ENCODE data around the gene SPTB.

SPTB gene

GRCh38 chr14:64844969-64845536 lies 34.7 kb downstream of the SPTB start:
- no peak overlapping the region for H3K4me3 ChIP-seq (ENCODE audit: low read depth, low read length)
- no peak for TF ChIP-seq CTCF (IDR thresholded peaks at IDR 0.05; ENCODE audit: insufficient read depth, low read depth, low read length, missing control alignments)
- no peak for DNase-seq (ENCODE audit: low read depth)

- DNase-seq (ENCODE audit: low read depth), result peak; percentile 44
- TF ChIP-seq CTCF (IDR thresholded peaks at IDR 0.05; ENCODE audit: insufficient read depth, low read depth, low read length, missing control alignments), result no peak
- H3K4me3 ChIP-seq (ENCODE audit: low read depth, low read length), result no peak overlapping the region
Observed at GRCh38 chr14:64844272-64844671, 35.4 kb downstream of the SPTB start.

GRCh38 chr14:64843548-64843947 lies 36.2 kb downstream of the SPTB start:
- no peak for DNase-seq (ENCODE audit: low read depth)
- no peak for TF ChIP-seq CTCF (IDR thresholded peaks at IDR 0.05; ENCODE audit: insufficient read depth, low read depth, low read length, missing control alignments)
- no peak overlapping the region for H3K4me3 ChIP-seq (ENCODE audit: low read depth, low read length)

GRCh38 chr14:64841772-64842750 lies 37.6 kb downstream of the SPTB start:
- no peak overlapping the region for H3K4me3 ChIP-seq (ENCODE audit: low read depth, low read length)
- DNase-seq (ENCODE audit: low read depth), result no peak
- no peak for TF ChIP-seq CTCF (IDR thresholded peaks at IDR 0.05; ENCODE audit: insufficient read depth, low read depth, low read length, missing control alignments)

GRCh38 chr14:64841121-64841651 lies 38.5 kb downstream of the SPTB start:
- no peak for TF ChIP-seq CTCF (IDR thresholded peaks at IDR 0.05; ENCODE audit: insufficient read depth, low read depth, low read length, missing control alignments)
- DNase-seq (ENCODE audit: low read depth), result no peak
- no peak overlapping the region for H3K4me3 ChIP-seq (ENCODE audit: low read depth, low read length)

- TF ChIP-seq CTCF (IDR thresholded peaks at IDR 0.05; ENCODE audit: insufficient read depth, low read depth, low read length, missing control alignments), result no peak
- DNase-seq (ENCODE audit: low read depth), result no peak
- H3K4me3 ChIP-seq (ENCODE audit: low read depth, low read length), result no peak overlapping the region
Observed at GRCh38 chr14:64838656-64839055, 41.1 kb downstream of the SPTB start.

Data from GM12865 (cell line).